H1 (cell line): Measurements from ENCODE around the gene ADGRD2. TPM values are rescaled to one million over a fixed set of nuclear protein-coding genes. Genes with fewer than 3 reads are reported as not detected.

Source experiments
- CHD1 ChIP-seq: IDR thresholded peaks from 2 replicates; pipeline ENCODE4 v1.6.1; 2012; ENCODE audit warnings: low read depth, low read length, improper control_type of control experiment
- POU5F1 ChIP-seq: IDR thresholded peaks from 2 replicates; pipeline ENCODE4 v1.6.1; 2011; ENCODE audit warnings: low read depth, mild to moderate bottlenecking, low read length, moderate library complexity
- polyA plus RNA-seq, 7 experiments: library from polyadenylated mRNA; depleted of rRNA in 3 of 7; stranded (reverse) in 5 of 7; unstranded in 2 of 7; fragments of >200 nt in 5 of 7; fragments of 200-250 nt in 2 of 7; gene quantifications; 1 replicate in 5 of 7; 2 replicates in 1 of 7; 4 replicates in 1 of 7; pipeline versions ENCODE4 v1.2.1 to v1.2.3, GENCODE V29; 2011 to 2013; ENCODE audit warnings: missing spikeins in 2 of 7, mixed read lengths in 2 of 7
- total RNA-seq: library from RNA; stranded (reverse); fragmentation: NEBNext Ultra II Directional; extraction: Animal tissue kit (Norgen Biotek cat#: 25700); gene quantifications from 2 replicates; pipeline ENCODE4 v1.2.1, GENCODE V29; 2021
- TF ChIP-seq, protein P1 (sequence below): fragments of 300-600 bp; sonication (generic); IDR thresholded peaks from 2 replicates; pipeline ENCODE4 v1.7.1; 2012; ENCODE audit warnings: low read length, moderate library complexity, mild to moderate bottlenecking, inconsistent platforms; ENCODE audit not compliant: insufficient replicate concordance
- TF ChIP-seq, protein P2 (sequence below): IDR thresholded peaks from 2 replicates; pipeline ENCODE4 v1.6.1; 2011; ENCODE audit warnings: low read depth, mild to moderate bottlenecking, low read length; ENCODE audit not compliant: insufficient read depth
- TF ChIP-seq, protein P3 (sequence below): IDR thresholded peaks from 2 replicates; pipeline ENCODE4 v1.6.1; 2011; ENCODE audit warnings: low read length, improper control_type of control experiment

Gene ADGRD2
- total and polyA plus RNA-seq, 2 of the 8 experiments (the other 6 are each of a cell fraction or from before 2014, with no cell fraction given) = 0.41 to 1.4 TPM

DNA sequence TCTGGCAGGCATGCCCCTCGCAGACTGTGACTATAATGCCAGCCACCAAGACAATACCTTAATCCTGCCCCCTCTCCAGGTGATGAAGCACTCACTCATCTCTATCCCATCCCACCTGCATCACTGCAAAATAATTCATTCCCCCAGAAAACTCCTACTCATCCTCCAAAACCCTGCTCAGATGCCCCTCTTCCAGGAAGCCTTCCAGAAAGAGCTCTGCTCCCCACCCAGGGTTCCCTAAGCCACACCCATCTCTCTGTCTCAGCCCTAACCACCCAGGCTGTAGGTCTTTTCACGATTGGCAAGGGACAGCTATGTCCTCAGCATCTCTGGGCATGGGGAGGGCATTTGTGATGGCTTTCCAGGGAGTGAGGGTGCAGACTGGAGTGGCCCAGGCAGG lies 39.8 kb downstream of the ADGRD2 start (continued):
- TF ChIP-seq, protein P1, sequence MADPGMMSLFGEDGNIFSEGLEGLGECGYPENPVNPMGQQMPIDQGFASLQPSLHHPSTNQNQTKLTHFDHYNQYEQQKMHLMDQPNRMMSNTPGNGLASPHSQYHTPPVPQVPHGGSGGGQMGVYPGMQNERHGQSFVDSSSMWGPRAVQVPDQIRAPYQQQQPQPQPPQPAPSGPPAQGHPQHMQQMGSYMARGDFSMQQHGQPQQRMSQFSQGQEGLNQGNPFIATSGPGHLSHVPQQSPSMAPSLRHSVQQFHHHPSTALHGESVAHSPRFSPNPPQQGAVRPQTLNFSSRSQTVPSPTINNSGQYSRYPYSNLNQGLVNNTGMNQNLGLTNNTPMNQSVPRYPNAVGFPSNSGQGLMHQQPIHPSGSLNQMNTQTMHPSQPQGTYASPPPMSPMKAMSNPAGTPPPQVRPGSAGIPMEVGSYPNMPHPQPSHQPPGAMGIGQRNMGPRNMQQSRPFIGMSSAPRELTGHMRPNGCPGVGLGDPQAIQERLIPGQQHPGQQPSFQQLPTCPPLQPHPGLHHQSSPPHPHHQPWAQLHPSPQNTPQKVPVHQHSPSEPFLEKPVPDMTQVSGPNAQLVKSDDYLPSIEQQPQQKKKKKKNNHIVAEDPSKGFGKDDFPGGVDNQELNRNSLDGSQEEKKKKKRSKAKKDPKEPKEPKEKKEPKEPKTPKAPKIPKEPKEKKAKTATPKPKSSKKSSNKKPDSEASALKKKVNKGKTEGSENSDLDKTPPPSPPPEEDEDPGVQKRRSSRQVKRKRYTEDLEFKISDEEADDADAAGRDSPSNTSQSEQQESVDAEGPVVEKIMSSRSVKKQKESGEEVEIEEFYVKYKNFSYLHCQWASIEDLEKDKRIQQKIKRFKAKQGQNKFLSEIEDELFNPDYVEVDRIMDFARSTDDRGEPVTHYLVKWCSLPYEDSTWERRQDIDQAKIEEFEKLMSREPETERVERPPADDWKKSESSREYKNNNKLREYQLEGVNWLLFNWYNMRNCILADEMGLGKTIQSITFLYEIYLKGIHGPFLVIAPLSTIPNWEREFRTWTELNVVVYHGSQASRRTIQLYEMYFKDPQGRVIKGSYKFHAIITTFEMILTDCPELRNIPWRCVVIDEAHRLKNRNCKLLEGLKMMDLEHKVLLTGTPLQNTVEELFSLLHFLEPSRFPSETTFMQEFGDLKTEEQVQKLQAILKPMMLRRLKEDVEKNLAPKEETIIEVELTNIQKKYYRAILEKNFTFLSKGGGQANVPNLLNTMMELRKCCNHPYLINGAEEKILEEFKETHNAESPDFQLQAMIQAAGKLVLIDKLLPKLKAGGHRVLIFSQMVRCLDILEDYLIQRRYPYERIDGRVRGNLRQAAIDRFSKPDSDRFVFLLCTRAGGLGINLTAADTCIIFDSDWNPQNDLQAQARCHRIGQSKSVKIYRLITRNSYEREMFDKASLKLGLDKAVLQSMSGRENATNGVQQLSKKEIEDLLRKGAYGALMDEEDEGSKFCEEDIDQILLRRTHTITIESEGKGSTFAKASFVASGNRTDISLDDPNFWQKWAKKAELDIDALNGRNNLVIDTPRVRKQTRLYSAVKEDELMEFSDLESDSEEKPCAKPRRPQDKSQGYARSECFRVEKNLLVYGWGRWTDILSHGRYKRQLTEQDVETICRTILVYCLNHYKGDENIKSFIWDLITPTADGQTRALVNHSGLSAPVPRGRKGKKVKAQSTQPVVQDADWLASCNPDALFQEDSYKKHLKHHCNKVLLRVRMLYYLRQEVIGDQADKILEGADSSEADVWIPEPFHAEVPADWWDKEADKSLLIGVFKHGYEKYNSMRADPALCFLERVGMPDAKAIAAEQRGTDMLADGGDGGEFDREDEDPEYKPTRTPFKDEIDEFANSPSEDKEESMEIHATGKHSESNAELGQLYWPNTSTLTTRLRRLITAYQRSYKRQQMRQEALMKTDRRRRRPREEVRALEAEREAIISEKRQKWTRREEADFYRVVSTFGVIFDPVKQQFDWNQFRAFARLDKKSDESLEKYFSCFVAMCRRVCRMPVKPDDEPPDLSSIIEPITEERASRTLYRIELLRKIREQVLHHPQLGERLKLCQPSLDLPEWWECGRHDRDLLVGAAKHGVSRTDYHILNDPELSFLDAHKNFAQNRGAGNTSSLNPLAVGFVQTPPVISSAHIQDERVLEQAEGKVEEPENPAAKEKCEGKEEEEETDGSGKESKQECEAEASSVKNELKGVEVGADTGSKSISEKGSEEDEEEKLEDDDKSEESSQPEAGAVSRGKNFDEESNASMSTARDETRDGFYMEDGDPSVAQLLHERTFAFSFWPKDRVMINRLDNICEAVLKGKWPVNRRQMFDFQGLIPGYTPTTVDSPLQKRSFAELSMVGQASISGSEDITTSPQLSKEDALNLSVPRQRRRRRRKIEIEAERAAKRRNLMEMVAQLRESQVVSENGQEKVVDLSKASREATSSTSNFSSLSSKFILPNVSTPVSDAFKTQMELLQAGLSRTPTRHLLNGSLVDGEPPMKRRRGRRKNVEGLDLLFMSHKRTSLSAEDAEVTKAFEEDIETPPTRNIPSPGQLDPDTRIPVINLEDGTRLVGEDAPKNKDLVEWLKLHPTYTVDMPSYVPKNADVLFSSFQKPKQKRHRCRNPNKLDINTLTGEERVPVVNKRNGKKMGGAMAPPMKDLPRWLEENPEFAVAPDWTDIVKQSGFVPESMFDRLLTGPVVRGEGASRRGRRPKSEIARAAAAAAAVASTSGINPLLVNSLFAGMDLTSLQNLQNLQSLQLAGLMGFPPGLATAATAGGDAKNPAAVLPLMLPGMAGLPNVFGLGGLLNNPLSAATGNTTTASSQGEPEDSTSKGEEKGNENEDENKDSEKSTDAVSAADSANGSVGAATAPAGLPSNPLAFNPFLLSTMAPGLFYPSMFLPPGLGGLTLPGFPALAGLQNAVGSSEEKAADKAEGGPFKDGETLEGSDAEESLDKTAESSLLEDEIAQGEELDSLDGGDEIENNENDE = no peak
- no peak for TF ChIP-seq CHD1
- TF ChIP-seq, protein P2, sequence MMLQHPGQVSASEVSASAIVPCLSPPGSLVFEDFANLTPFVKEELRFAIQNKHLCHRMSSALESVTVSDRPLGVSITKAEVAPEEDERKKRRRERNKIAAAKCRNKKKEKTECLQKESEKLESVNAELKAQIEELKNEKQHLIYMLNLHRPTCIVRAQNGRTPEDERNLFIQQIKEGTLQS = no peak
- TF ChIP-seq, protein P3, sequence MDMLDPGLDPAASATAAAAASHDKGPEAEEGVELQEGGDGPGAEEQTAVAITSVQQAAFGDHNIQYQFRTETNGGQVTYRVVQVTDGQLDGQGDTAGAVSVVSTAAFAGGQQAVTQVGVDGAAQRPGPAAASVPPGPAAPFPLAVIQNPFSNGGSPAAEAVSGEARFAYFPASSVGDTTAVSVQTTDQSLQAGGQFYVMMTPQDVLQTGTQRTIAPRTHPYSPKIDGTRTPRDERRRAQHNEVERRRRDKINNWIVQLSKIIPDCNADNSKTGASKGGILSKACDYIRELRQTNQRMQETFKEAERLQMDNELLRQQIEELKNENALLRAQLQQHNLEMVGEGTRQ = no peak
- no peak for TF ChIP-seq POU5F1
